Measurements from ENCODE around the gene ELL2. TPM values are rescaled to one million over a fixed set of nuclear protein-coding genes. Genes with fewer than 3 reads are reported as not detected.

Gene ELL2
- total RNA-seq, 1 experiment from 2014 or later: 24.4 TPM

GRCh38 chr5:95838001-95838520 lies 123.6 kb downstream of the ELL2 start:
- no peaks in the 10 kb centered on the region; the same call in 1 of the 2 replicates for H3K27me3 Mint-ChIP-seq (ENCODE audit: low read depth)
- H3K4me1 Mint-ChIP-seq: peaks cover 10% of the 10 kb centered on the region
- no peak for TF ChIP-seq USF1 (CRISPR knock-in tag; IDR thresholded peaks at IDR 0.05)
- no peak for TF ChIP-seq ATF3 (CRISPR knock-in tag; conservative IDR thresholded peaks at IDR 0.05)
- TF ChIP-seq PRDM15 (CRISPR knock-in tag; IDR thresholded peaks at IDR 0.05): no peak
- TF ChIP-seq IRF1 (CRISPR knock-in tag; IDR thresholded peaks at IDR 0.05): no peak
- TF ChIP-seq AR (CRISPR knock-in tag; IDR thresholded peaks at IDR 0.05): no peak
- TF ChIP-seq NR2C2 (CRISPR knock-in tag; IDR thresholded peaks at IDR 0.05): no peak
- TF ChIP-seq PREB (CRISPR knock-in tag; IDR thresholded peaks at IDR 0.05; ENCODE audit: borderline replicate concordance): no peak
- no peak for TF ChIP-seq SP1 (CRISPR knock-in tag; conservative IDR thresholded peaks at IDR 0.05)
- no peak for TF ChIP-seq NR1H2 (CRISPR knock-in tag; IDR thresholded peaks at IDR 0.05)
- no peak for TF ChIP-seq STAT6 (CRISPR knock-in tag; conservative IDR thresholded peaks at IDR 0.05; ENCODE audit: low read depth)
- ATAC-seq: no peak
- POLR2A ChIA-PET: no interaction called here
- CTCF ChIA-PET: no interaction called here
- DNase-seq (ENCODE audit: low spot score): no peak
- H3K9me3 Mint-ChIP-seq: no peaks in the 10 kb centered on the region
- H3K4me3 Mint-ChIP-seq: no peak overlapping the region
- no peaks in the 10 kb centered on the region for H3K36me3 Mint-ChIP-seq
- no peak overlapping the region for H3K27ac Mint-ChIP-seq

- H3K36me3 Mint-ChIP-seq: no peaks in the 10 kb centered on the region
- CTCF ChIA-PET: no interaction called here
- no peak for DNase-seq (ENCODE audit: low spot score)
- TF ChIP-seq ZNF396 (CRISPR knock-in tag; IDR thresholded peaks at IDR 0.05; ENCODE audit: borderline replicate concordance): no peak
- TF ChIP-seq ATF1 (CRISPR knock-in tag; IDR thresholded peaks at IDR 0.05): no peak
- no peak for TF ChIP-seq NR3C1 (CRISPR knock-in tag; conservative IDR thresholded peaks at IDR 0.05; ENCODE audit: low read depth)
- no peak for TF ChIP-seq CREB1 (CRISPR knock-in tag; IDR thresholded peaks at IDR 0.05)
- no peak for TF ChIP-seq PREB (CRISPR knock-in tag; IDR thresholded peaks at IDR 0.05; ENCODE audit: borderline replicate concordance)
- TF ChIP-seq MLX (CRISPR knock-in tag; IDR thresholded peaks at IDR 0.05): no peak
- TF ChIP-seq GRHL2 (CRISPR knock-in tag; IDR thresholded peaks at IDR 0.05; ENCODE audit: insufficient replicate concordance, severe bottlenecking): no peak
- TF ChIP-seq TP53 (CRISPR knock-in tag; IDR thresholded peaks at IDR 0.05): no peak
- TF ChIP-seq TEAD1 (CRISPR knock-in tag; IDR thresholded peaks at IDR 0.05): no peak
- TF ChIP-seq TEAD4 (CRISPR knock-in tag; IDR thresholded peaks at IDR 0.05): no peak
- TF ChIP-seq RELA (CRISPR knock-in tag; IDR thresholded peaks at IDR 0.05; ENCODE audit: borderline replicate concordance): no peak
- TF ChIP-seq TCF7 (CRISPR knock-in tag; IDR thresholded peaks at IDR 0.05; ENCODE audit: low read depth): no peak
- no peak for ATAC-seq
- no peaks in the 10 kb centered on the region; the same call in 1 of the 2 replicates for H3K27me3 Mint-ChIP-seq (ENCODE audit: low read depth)
- H3K4me3 Mint-ChIP-seq: no peak overlapping the region
- H3K9me3 Mint-ChIP-seq: no peaks in the 10 kb centered on the region
- H3K27ac Mint-ChIP-seq: no peak overlapping the region
- POLR2A ChIA-PET: interaction anchor here (0.6 kb wide), 1 partner anchor 45 kb away, joined by 3 read pairs; no protein-coding TSS in a partner anchor
- H3K4me1 Mint-ChIP-seq: peaks cover 10% of the 10 kb centered on the region
These were observed 124.2 kb downstream of the ELL2 start for GRCh38 chr5:95837492-95837891.
